Measurements from ENCODE around the gene TMEM121B.

DNA sequence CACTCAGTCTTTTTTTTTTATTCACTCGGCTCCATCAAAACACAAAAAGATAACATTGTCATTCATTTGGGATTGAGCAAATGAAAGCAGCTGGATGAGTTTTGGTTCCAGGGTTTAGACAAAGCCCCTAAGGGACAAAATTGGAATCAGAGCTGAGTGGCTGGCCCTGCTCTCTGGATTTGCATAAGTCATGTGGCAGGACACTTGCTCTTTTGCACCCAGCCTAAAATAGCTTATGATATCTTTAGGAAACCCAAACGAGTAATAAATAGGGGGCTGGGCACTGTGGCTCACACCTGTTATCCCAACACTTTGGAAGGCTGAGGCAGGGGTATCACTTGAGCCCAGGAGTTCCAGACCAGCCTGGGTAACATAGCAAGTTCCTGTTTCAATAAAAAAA is 11.0 kb upstream of the TMEM121B start:
- TF ChIP-seq, protein P1, sequence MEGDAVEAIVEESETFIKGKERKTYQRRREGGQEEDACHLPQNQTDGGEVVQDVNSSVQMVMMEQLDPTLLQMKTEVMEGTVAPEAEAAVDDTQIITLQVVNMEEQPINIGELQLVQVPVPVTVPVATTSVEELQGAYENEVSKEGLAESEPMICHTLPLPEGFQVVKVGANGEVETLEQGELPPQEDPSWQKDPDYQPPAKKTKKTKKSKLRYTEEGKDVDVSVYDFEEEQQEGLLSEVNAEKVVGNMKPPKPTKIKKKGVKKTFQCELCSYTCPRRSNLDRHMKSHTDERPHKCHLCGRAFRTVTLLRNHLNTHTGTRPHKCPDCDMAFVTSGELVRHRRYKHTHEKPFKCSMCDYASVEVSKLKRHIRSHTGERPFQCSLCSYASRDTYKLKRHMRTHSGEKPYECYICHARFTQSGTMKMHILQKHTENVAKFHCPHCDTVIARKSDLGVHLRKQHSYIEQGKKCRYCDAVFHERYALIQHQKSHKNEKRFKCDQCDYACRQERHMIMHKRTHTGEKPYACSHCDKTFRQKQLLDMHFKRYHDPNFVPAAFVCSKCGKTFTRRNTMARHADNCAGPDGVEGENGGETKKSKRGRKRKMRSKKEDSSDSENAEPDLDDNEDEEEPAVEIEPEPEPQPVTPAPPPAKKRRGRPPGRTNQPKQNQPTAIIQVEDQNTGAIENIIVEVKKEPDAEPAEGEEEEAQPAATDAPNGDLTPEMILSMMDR (IDR thresholded peaks at IDR 0.05) = no peak
- TF ChIP-seq POLR2A (IDR thresholded peaks at IDR 0.05) = no peak

Data from body of pancreas (tissue), 4 donors.